Liver (tissue), 9 donors: Measurements from ENCODE around the gene ITM2C. TPM values are rescaled to one million over a fixed set of nuclear protein-coding genes. Genes with fewer than 3 reads are reported as not detected.

Source experiments
- DNase-seq: peaks from one replicate; pipeline ENCODE4 v3.0.0-alpha.2; 2017; ENCODE audit warnings: low spot score
- H3K27ac ChIP-seq, 2 donors: one replicate each; pipeline ENCODE4 v1.7.0; 2013; ENCODE audit warnings: inconsistent platforms in 2 of 2, low read length in 2 of 2, control low read depth in 1 of 2, low read depth in 1 of 2, mild to moderate bottlenecking in 1 of 2
- H3K27me3 ChIP-seq, 4 donors: one replicate each; pipeline versions ENCODE4 v1.6.1 to v1.7.0; 2013; ENCODE audit warnings: low read length in 3 of 4, inconsistent platforms in 1 of 4, mild to moderate bottlenecking in 1 of 4, moderate library complexity in 1 of 4; ENCODE audit not compliant: control insufficient read depth in 4 of 4, insufficient read depth in 4 of 4
- H3K36me3 ChIP-seq, 4 donors: one replicate each; pipeline versions ENCODE4 v1.6.1 to v1.7.0; 2013; ENCODE audit warnings: low read length in 3 of 4, mild to moderate bottlenecking in 3 of 4, low read depth in 1 of 4, moderate library complexity in 1 of 4; ENCODE audit not compliant: control insufficient read depth in 4 of 4, insufficient read depth in 3 of 4
- H3K4me1 ChIP-seq, 4 donors: one replicate each; pipeline versions ENCODE4 v1.6.1 to v1.7.0; 2013; ENCODE audit warnings: low read length in 3 of 4, mild to moderate bottlenecking in 3 of 4, moderate library complexity in 1 of 4; ENCODE audit not compliant: control insufficient read depth in 4 of 4, insufficient read depth in 4 of 4
- H3K4me3 ChIP-seq, 3 donors: one replicate each; pipeline versions ENCODE4 v1.6.1 to v1.7.0; 2013; ENCODE audit warnings: low read length in 3 of 3, control low read depth in 1 of 3, low read depth in 1 of 3, mild to moderate bottlenecking in 1 of 3
- H3K9ac ChIP-seq, 2 donors: one replicate each; pipeline ENCODE4 v1.7.0; 2013; ENCODE audit warnings: low read length in 2 of 2, mild to moderate bottlenecking in 2 of 2, moderate library complexity in 2 of 2, control low read depth in 1 of 2, low read depth in 1 of 2
- H3K9me3 ChIP-seq, 4 donors: one replicate each; pipeline versions ENCODE4 v1.6.1 to v1.7.0; 2013; ENCODE audit warnings: low read length in 3 of 4; ENCODE audit not compliant: control insufficient read depth in 4 of 4
- ATF3 ChIP-seq: IDR thresholded peaks from 2 replicates; pipeline ENCODE4 v1.6.1; 2016; ENCODE audit warnings: antibody characterized with exemption
- CTCF ChIP-seq: fragments of 150-350 bp; IDR thresholded peaks from 2 replicates; pipeline ENCODE4 v1.5.1; 2017; ENCODE audit warnings: improper control_type of control experiment, low read depth, low read length; ENCODE audit not compliant: missing input control
- EGR1 ChIP-seq, 2 donors: IDR thresholded peaks; 2 replicates each; pipeline ENCODE4 v1.6.1; 2016 to 2018; ENCODE audit warnings: antibody characterized with exemption in 2 of 2, low read depth in 2 of 2
- FOXA1 ChIP-seq: IDR thresholded peaks from 2 replicates; pipeline ENCODE4 v1.6.1; 2016; ENCODE audit warnings: antibody characterized with exemption
- GABPA ChIP-seq, 2 donors: IDR thresholded peaks in 1 of 2; conservative IDR thresholded peaks in 1 of 2; 2 replicates each; pipeline ENCODE4 v1.6.1; 2016; ENCODE audit warnings: antibody characterized with exemption in 2 of 2, mild to moderate bottlenecking in 1 of 2, moderate library complexity in 1 of 2
- HNF4G ChIP-seq: IDR thresholded peaks from 2 replicates; pipeline ENCODE4 v1.6.1; 2016; ENCODE audit warnings: antibody characterized with exemption
- JUND ChIP-seq, 2 donors: IDR thresholded peaks; 2 replicates each; pipeline ENCODE4 v1.6.1; 2016; ENCODE audit warnings: antibody characterized with exemption in 2 of 2
- MAX ChIP-seq: IDR thresholded peaks from 2 replicates; pipeline ENCODE4 v1.6.1; 2016; ENCODE audit warnings: antibody characterized with exemption
- RAD21 ChIP-seq, 2 donors: IDR thresholded peaks; 2 replicates each; pipeline ENCODE4 v1.6.1; 2016; ENCODE audit warnings: antibody characterized with exemption in 2 of 2, mild to moderate bottlenecking in 2 of 2
- SP1 ChIP-seq: IDR thresholded peaks from 2 replicates; pipeline ENCODE4 v1.6.1; 2018; ENCODE audit warnings: antibody characterized with exemption, mild to moderate bottlenecking
- TAF1 ChIP-seq: conservative IDR thresholded peaks from 2 replicates; pipeline ENCODE4 v1.6.1; 2016; ENCODE audit warnings: antibody characterized with exemption, mild to moderate bottlenecking
- YY1 ChIP-seq: IDR thresholded peaks from 2 replicates; pipeline ENCODE4 v1.6.1; 2016; ENCODE audit warnings: antibody characterized with exemption, mild to moderate bottlenecking
- ZBTB33 ChIP-seq: IDR thresholded peaks from 2 replicates; pipeline ENCODE4 v1.6.1; 2016; ENCODE audit warnings: antibody characterized with exemption
- WGBS: extraction: QIAGEN DNeasy Blood & Tissue Kit; methylation state at CpG from one replicate; pipeline ENCODE4 v1.1.7; 2013; 5-methylcytosine and 5-hydroxymethylcytosine counted together
- polyA plus RNA-seq, 2 donors: library from polyadenylated mRNA; stranded (reverse) in 1 of 2; unstranded in 1 of 2; fragments of 200-250 nt in 1 of 2; fragments of >200 nt in 1 of 2; fragmentation: Nextera tagmentation in 1 of 2; extraction: Ambion mirVana in 1 of 2; gene quantifications; one replicate each; pipeline versions ENCODE4 v1.2.1 to v1.2.3, GENCODE V29; 2013 to 2015
- total RNA-seq, 2 donors: library from RNA; depleted of rRNA; stranded (reverse); fragments of >200 nt; gene quantifications; one replicate each; pipeline ENCODE4 v1.2.3, GENCODE V29; 2014
- donor health status: healthy.
- donor health status: healthy.
- donor health status: healthy.
- donor health status: healthy.
- donor health status: healthy.

Gene ITM2C
- total and polyA plus RNA-seq, 4 donors, result 13.6 to 45.2 (median 27.6) TPM

GRCh38 chr2:230924092-230924469 is 59.3 kb downstream of the ITM2C start:
- WGBS, result 72% methylated on average over 6 of the region's 6 CpGs
- Histone ChIP-seq H3K4me1 (no peaks in the 10 kb centered on the region), H3K27me3 (no peaks in the 10 kb centered on the region), H3K4me3 (no peak overlapping the region), H3K9me3 (no peaks in the 10 kb centered on the region), H3K9ac (no peak overlapping the region), H3K27ac (no peak overlapping the region), H3K36me3 (no peaks in the 10 kb centered on the region)
- TF ChIP-seq FOXA1, result no peak
- no peak for DNase-seq

GRCh38 chr2:230924470-230925341 is 60.0 kb downstream of the ITM2C start, which contains the start of gene GPR55:
GPR55 (minus strand) TSS chr2:230925242; CDS start chr2:230910962, 14,280 bp downstream.
- H3K36me3 ChIP-seq, result no peaks in the 10 kb centered on the region
- H3K27me3 ChIP-seq, result no peaks in the 10 kb centered on the region
- H3K9me3 ChIP-seq, result no peaks in the 10 kb centered on the region
- DNase-seq, result no peak
- no peaks in the 10 kb centered on the region for H3K4me1 ChIP-seq
- TF ChIP-seq CTCF (peak; percentile 6), ATF3 (no peak)
- WGBS, result 65% methylated on average over 26 of the region's 26 CpGs
- no peak within 1 kb of the TSS for H3K4me3 ChIP-seq
- no peak within 1 kb of the TSS for H3K27ac ChIP-seq
- no peak within 1 kb of the TSS for H3K9ac ChIP-seq

DNA sequence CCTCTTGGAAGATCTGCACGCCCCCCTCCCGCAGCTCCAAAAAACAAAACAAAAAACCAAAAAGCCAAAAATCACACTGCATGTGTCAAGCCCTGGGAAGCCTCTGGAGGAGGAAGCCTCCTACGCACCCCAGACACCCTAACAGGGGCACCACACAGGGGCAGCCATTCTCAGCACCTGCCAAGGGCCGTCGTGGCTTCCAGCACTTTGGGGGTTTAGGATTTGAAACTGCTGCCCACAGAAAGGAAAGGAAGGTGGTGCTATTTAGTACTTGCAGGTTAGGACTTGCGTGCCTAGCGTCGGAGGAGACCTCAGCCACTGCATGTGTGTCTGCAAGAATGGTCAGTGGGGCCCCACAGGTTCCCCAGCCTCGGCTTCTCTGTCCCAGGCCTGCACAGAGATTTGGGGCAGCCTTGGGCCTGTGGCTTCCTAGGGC is 60.7 kb downstream of the ITM2C start:
- 79% methylated on average over 9 of the region's 9 CpGs for WGBS
- Histone ChIP-seq H3K27ac (no peak overlapping the region), H3K27me3 (no peaks in the 10 kb centered on the region), H3K4me3 (no peak overlapping the region), H3K4me1 (no peaks in the 10 kb centered on the region), H3K36me3 (no peaks in the 10 kb centered on the region), H3K9me3 (no peaks in the 10 kb centered on the region), H3K9ac (no peak overlapping the region)
- TF ChIP-seq TAF1, result no peak
- no peak for TF ChIP-seq YY1
- TF ChIP-seq ZBTB33, result no peak
- TF ChIP-seq SP1, result no peak
- no peak for TF ChIP-seq RAD21 (IDR thresholded peaks at IDR 0.05)
- TF ChIP-seq MAX, result no peak
- no peak for TF ChIP-seq HNF4G
- TF ChIP-seq ATF3, result no peak
- TF ChIP-seq FOXA1, result no peak
- TF ChIP-seq JUND (IDR thresholded peaks at IDR 0.05), result no peak
- no peak for TF ChIP-seq GABPA (IDR thresholded peaks at IDR 0.05 in 1 of 2, conservative IDR thresholded peaks at IDR 0.05 in 1 of 2)
- no peak for TF ChIP-seq EGR1 (IDR thresholded peaks at IDR 0.05; ENCODE audit: low read depth in 2 of 2)
- DNase-seq, result no peak
